A673 (cell line): ENCODE results near the gene SLC9A4. TPM values are rescaled to one million over a fixed set of nuclear protein-coding genes. Genes with fewer than 3 reads are reported as not detected.

Source experiments
- BruUV-seq: library from RNA; stranded (reverse); fragments of 400-500 nt; replicated peaks from 2 replicates; lab custom pipeline; 2021; lab: Mats Ljungman, UMichigan
- CTCF ChIA-PET: fragments of 300-600 bp; sonication (Branson Sonifier 250); formaldehyde crosslinking; loops from one replicate; lab custom pipeline; 2022; ENCODE audit warnings: antibody characterized with exemption; lab: Charles Lee
- POLR2A ChIA-PET: fragments of 300-600 bp; sonication (Branson Sonifier 250); formaldehyde crosslinking; loops from one replicate; lab custom pipeline; 2022; ENCODE audit warnings: antibody characterized with exemption; ENCODE audit not compliant: low non-redundant PET; lab: Charles Lee
- DNase-seq: peaks from one replicate; pipeline ENCODE4 v3.0.0-alpha.2; 2015; ENCODE audit warnings: low spot score
- H3K27ac ChIP-seq: fragments of 200-600 bp; sonication (generic); 2 replicates; pipeline ENCODE4 v1.5.1; 2016; ENCODE audit warnings: mixed run types, low read depth, mild to moderate bottlenecking, mixed read lengths, antibody characterized with exemption, low read length; ENCODE audit not compliant: poor library complexity, severe bottlenecking
- H3K27me3 ChIP-seq: fragments of 200-600 bp; sonication (generic); replicated peaks from 2 replicates; pipeline ENCODE4 v1.6.1; 2017; ENCODE audit warnings: mixed run types, low read depth, mild to moderate bottlenecking, mixed read lengths, antibody characterized with exemption, low read length; ENCODE audit not compliant: insufficient read depth, poor library complexity
- H3K36me3 ChIP-seq: fragments of 200-600 bp; sonication (generic); 2 replicates; pipeline ENCODE4 v1.6.1; 2016; ENCODE audit warnings: mixed run types, mild to moderate bottlenecking, mixed read lengths, antibody characterized with exemption, low read length; ENCODE audit not compliant: insufficient read depth, poor library complexity, severe bottlenecking
- H3K4me1 ChIP-seq: fragments of 200-600 bp; sonication (generic); 2 replicates; pipeline ENCODE4 v1.6.1; 2017; ENCODE audit warnings: mixed run types, mild to moderate bottlenecking, mixed read lengths, antibody characterized with exemption, low read length; ENCODE audit not compliant: insufficient read depth, poor library complexity, severe bottlenecking
- H3K4me3 ChIP-seq: fragments of 200-600 bp; sonication (generic); 2 replicates; pipeline ENCODE4 v1.5.1; 2016; ENCODE audit warnings: low read depth, mixed run types, mild to moderate bottlenecking, mixed read lengths, low read length; ENCODE audit not compliant: poor library complexity, severe bottlenecking
- H3K9me3 ChIP-seq: fragments of 200-600 bp; sonication (generic); 2 replicates; pipeline ENCODE4 v1.6.1; 2016; ENCODE audit warnings: mixed run types, low read depth, mild to moderate bottlenecking, mixed read lengths, antibody characterized with exemption, low read length; ENCODE audit not compliant: poor library complexity, severe bottlenecking
- EZH2 ChIP-seq: fragments of 200-600 bp; sonication (generic); IDR thresholded peaks from 2 replicates; pipeline ENCODE4 v1.6.1; 2017; ENCODE audit warnings: borderline replicate concordance, low read depth, mild to moderate bottlenecking, mixed read lengths, antibody characterized with exemption, low read length; ENCODE audit not compliant: poor library complexity, severe bottlenecking
- intact Hi-C: fragments of 100-400 bp; cut with micrococcal nuclease; formaldehyde crosslinking; loops from one replicate; pipeline ENCODE4 v1.10.0; 2022; ENCODE audit not compliant: unreplicated experiment
- total RNA-seq: library from RNA; stranded (reverse); gene quantifications from 2 replicates; pipeline ENCODE4 v1.2.3, GENCODE V29; 2021
- TF ChIP-seq, protein P1 (sequence below): fragments of 300-800, 200-600 bp; sonication (generic); conservative IDR thresholded peaks from 2 replicates; pipeline ENCODE4 v1.5.1; 2017; ENCODE audit warnings: low read depth, mild to moderate bottlenecking, antibody characterized with exemption, low read length, moderate library complexity, mixed read lengths

SLC9A4 gene
- total RNA-seq, 1 experiment from 2014 or later, result 0.11 TPM

DNA sequence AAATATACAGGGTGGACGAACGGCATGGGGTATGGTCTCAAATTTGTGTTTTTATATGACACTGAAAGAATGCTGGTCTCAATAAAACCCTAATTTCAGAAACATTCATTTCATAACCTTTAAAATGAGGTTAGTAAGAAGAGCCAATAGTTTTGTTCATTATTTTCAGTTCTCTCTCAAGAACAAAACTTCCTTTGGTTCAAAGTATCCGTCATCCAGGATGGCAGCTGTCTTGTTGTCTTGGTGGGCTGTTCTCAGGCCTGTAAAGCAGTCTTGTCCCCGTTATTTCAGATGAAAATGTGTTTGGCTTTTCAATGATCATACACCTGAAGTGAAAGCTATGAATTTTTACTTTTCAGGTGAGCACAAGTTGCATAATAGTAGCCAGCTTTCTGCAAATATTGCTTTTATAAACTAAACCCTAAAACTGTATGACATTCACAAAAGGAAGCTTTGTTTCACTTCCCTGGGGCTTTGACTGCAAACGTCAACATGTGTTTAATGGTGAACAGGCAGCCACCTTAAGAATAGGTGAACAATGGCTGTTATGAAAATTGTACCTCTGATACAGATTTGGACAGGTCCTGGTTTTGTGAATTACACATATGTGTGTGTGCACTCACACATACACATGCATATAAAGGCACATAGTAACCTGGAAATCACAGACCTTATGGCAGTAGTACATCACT is 47.4 kb upstream of the SLC9A4 start:
- Histone ChIP-seq H3K9me3 (no peaks in the 10 kb centered on the region), H3K27ac (no peak overlapping the region), H3K4me1 (no peaks in the 10 kb centered on the region), H3K27me3 (peaks cover 41% of the 10 kb centered on the region), H3K4me3 (no peak overlapping the region), H3K36me3 (no peaks in the 10 kb centered on the region)
- TF ChIP-seq, protein P1, sequence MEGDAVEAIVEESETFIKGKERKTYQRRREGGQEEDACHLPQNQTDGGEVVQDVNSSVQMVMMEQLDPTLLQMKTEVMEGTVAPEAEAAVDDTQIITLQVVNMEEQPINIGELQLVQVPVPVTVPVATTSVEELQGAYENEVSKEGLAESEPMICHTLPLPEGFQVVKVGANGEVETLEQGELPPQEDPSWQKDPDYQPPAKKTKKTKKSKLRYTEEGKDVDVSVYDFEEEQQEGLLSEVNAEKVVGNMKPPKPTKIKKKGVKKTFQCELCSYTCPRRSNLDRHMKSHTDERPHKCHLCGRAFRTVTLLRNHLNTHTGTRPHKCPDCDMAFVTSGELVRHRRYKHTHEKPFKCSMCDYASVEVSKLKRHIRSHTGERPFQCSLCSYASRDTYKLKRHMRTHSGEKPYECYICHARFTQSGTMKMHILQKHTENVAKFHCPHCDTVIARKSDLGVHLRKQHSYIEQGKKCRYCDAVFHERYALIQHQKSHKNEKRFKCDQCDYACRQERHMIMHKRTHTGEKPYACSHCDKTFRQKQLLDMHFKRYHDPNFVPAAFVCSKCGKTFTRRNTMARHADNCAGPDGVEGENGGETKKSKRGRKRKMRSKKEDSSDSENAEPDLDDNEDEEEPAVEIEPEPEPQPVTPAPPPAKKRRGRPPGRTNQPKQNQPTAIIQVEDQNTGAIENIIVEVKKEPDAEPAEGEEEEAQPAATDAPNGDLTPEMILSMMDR, result no peak
- TF ChIP-seq EZH2, result no peak
- ChIA-PET POLR2A (no interaction called here), CTCF (no interaction called here)
- no TSS peak for BruUV-seq
- no peak for DNase-seq
- intact Hi-C loops, result no loop called here

DNA sequence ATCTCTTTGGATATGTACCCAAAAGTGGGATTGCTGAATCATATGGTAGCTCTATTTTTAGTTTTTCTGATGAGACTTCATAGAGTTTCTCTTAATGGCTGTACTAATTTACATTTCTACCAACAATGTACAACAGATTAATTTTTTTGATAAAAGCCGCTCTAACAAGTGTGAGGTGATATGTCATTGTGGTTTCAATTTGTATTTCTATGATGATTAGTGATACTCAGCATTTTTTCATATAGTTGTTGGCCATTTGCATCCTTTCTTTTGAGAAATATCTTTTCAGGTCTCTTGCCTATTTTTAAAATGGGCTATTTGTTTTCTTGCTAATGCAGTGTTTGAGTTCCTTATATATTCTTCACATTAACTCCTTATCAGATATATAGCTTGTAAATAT is 45.8 kb upstream of the SLC9A4 start:
- Histone ChIP-seq H3K27me3 (peaks cover 33% of the 10 kb centered on the region), H3K36me3 (no peaks in the 10 kb centered on the region), H3K4me1 (no peaks in the 10 kb centered on the region), H3K4me3 (no peak overlapping the region), H3K27ac (no peak overlapping the region), H3K9me3 (no peaks in the 10 kb centered on the region)
- TF ChIP-seq, protein P1, result no peak
- TF ChIP-seq EZH2, result no peak
- no peak for DNase-seq
- intact Hi-C loops, result no loop called here
- BruUV-seq, result no TSS peak
- POLR2A ChIA-PET, result no interaction called here
- CTCF ChIA-PET, result no interaction called here

DNA sequence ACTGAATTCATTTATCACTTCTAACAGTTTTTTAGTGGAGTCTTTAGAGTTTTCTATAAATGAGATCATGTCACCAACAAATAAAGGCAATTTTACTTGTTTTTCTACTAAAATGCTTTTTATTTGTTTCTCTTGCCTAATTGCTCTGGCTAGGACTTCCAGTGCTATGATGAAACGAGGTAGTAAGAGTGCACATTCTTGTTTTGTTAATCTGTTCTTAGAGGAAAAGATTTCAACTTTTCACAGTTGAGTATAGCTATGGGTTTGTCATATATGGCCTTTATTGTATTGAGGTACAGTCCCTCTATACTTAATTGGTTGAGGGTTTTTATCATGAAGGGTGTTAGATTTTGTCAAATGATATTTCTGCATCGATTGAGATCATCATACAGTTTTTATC is 44.5 kb upstream of the SLC9A4 start:
- TF ChIP-seq, protein P1, result no peak
- no peak for TF ChIP-seq EZH2
- Histone ChIP-seq H3K36me3 (no peaks in the 10 kb centered on the region), H3K4me1 (no peaks in the 10 kb centered on the region), H3K9me3 (no peaks in the 10 kb centered on the region), H3K27ac (no peak overlapping the region), H3K27me3 (peaks cover 19% of the 10 kb centered on the region), H3K4me3 (no peak overlapping the region)
- CTCF ChIA-PET, result no interaction called here
- DNase-seq, result no peak
- intact Hi-C loops, result no loop called here
- POLR2A ChIA-PET, result no interaction called here
- no TSS peak for BruUV-seq
